OCI-M2 (cell line): Measurements from ENCODE around the gene NDUFB10.
A peak's percentile ranks its signal among the peaks of the same experiment; 100 is the strongest.
"Not testable (repeated sequence)": the region's sequence is repeated elsewhere in the genome, so short reads cannot be mapped to it uniquely, and the experiment has no call there.

Experiments
- DNase-seq: peaks from one replicate; lab custom pipeline; 2025; ENCODE audit not compliant: unreplicated experiment; lab: John Stamatoyannopoulos, UW

Gene NDUFB10

DNA sequence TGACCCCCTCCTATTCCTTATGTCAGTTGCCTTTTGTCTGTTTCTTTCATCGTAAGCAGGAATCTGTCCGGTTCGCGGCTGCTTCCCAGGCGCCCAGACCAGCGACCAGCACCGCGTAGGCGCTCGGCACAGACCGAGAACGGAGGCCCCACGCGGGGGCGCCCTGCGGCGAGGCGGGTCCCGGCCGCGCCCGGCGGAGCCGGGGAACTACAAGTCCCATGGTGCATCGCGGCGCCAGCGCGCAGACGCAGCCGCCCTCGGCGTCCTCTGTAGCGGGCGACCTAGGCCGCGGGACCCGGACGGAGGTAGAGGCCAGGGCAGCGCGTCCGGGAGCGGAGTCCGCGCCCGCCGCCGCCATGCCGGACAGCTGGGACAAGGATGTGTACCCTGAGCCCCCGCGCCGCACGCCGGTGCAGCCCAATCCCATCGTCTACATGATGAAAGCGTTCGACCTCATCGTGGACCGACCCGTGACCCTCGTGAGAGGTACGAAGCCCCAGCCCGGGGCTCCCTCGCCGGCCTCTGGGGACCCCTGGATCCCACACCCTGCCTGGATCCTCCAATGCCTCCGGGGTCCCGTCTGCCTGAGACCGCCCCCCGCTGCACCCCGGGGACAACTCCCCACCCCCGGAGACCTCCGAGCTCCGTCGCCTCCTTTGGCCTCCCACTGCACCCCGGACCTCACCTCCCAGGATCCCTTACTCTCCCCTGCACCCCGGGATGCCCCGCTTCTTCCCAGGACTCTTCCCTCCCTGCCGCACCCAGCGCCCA lies at the start of gene NDUFB10:
Gene NDUFB10 (plus strand): TSS at position 270 of the 771 bp plus-strand sequence. CDS start 87 bp downstream, at position 357.
- DNase-seq, result peak; percentile 26

- no peak for DNase-seq
Observed at GRCh38 chr16:1909561-1910231, 49.6 kb upstream of the NDUFB10 start.

GRCh38 chr16:1911467-1912214 lies 47.7 kb upstream of the NDUFB10 start:
- DNase-seq, result no peak

GRCh38 chr16:1912215-1912543 lies 47.2 kb upstream of the NDUFB10 start:
- no peak for DNase-seq

GRCh38 chr16:1913327-1914083 lies 45.8 kb upstream of the NDUFB10 start:
- DNase-seq, result no peak

DNA sequence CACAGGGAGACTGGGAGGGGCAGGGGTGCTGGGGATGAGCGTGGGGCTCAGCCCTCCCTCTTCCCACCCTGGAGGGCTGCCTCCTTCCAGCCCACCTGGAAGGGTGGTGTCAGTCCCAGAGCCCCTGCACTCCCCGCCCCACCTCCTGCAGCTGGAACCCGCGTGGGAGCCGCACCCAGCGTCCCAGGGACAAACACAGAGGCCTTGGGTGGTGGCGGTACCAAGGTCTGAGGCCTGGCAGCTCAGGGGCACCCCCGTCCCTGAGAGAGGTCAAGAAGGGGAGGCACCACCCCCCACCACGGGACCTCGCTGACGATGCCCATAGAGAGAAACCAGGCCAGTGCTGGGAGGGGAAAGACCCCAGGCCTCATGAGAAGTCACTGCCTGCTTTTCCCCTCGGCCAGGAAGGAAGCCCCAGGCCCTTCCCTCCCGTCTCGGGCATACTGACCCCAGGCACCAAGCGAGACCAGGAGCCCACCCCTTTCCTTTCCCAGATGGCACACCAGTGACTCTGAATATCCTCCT lies 45.2 kb upstream of the NDUFB10 start:
- DNase-seq, result no peak

DNA sequence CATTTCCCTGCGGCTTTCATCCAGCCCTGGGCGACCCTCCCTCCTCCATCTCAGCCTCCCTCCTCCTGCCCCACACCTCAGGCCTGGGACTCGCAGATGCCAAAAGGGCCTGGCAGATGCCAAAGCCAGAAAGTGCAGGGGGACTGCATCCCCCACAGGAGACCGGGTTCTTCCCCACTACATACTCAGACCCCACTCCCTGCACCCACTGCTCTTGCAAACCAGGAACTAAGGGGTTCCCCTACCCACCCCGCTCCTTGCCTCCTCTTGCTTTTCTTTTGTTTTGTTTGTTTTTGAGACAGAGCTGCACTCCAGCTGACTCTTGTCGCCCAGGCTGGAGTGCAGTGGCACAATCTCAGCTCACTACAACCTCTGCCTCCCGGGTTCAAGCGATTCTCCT lies 44.4 kb upstream of the NDUFB10 start:
- DNase-seq, result no peak

DNA sequence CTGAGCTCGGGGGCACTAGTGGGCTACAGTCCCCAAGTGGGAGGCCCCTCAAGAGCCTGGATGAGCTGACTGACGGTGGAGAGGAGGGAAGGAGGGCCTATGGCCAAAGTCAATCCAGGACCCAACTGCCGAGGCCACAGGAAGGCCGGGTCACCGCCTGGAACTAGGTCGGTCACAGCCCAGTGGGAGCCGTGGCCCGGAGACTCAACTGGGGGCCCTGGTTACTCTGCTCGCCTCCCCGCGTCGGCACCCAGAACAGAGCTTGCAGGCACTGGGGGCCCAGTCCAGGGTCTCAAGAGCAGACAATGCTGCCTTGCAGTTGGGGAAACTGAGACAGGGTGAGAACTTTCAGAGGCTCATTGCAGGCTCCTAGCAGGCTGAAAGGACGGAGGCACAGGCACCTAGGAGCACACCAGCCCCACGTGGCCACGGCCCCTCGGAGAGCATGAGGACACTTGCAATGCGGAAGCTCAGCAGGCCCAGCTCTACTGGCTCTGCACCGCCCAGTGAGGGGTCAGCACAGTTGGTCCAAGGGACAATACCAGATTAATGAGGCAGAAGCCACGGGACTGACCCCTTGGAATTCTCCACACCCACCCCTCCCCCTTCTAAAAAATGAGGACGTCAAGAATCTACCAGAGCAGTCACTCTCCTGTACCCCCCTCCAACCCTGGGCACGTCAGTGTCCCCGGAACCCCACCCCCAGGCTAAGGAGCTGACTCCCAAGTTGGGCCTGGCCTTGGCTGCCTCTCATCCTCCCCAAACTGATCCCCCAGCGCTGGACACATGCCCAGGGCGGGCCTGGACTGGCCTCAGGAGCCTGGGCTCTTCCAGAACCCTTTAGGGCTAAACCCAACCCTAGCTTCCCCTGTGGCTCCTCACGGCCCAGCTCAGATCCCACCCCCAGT lies 43.4 kb upstream of the NDUFB10 start:
- DNase-seq, result no peak

DNA sequence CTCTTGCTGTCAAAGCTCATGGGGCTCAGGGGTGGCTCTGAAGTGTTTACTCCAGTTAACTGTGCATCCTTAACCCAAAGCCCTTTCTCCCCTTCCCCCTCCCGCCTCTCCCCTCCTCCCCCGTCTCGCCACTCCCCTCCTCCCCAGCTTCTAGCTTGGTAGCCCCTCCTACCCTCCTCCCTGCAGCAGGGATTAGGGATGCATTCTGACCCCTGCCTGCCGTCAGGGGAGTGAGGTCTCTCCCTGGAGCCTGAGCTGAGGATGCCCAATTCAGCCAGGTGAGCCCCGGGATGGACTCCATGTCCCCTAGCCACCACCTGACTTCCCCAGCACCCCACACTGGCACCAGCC lies 42.7 kb upstream of the NDUFB10 start:
- no peak for DNase-seq

DNA sequence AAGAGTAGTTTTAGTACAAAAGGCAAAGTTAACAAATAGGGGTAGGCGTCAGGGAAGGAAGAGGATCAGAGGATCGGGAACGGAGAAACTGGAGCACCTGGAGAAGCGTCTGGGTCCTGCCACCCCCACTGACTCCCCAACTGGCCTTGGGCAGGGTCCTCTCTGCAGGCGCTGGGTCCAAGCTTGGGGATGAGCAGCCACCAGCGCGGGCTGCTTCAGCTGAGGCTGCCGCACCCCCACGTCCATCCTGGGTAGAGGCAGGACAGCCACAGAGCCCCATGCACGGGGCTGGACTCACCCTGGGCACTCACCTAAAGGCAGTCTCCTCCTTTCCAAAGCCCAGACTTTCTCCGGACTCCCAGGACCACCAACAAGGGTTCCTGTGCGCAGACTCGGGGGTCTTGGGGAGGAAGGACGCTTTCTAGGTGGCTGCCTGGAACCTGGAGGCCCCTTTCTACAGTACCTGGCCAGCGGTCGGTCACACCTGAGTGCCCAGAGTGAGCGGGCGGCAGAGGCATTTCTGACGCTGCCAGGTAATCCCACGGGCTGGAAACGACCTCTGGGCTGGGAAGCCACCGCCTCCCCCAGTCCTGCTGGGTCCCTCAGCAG lies 42.2 kb upstream of the NDUFB10 start:
- no peak for DNase-seq

DNA sequence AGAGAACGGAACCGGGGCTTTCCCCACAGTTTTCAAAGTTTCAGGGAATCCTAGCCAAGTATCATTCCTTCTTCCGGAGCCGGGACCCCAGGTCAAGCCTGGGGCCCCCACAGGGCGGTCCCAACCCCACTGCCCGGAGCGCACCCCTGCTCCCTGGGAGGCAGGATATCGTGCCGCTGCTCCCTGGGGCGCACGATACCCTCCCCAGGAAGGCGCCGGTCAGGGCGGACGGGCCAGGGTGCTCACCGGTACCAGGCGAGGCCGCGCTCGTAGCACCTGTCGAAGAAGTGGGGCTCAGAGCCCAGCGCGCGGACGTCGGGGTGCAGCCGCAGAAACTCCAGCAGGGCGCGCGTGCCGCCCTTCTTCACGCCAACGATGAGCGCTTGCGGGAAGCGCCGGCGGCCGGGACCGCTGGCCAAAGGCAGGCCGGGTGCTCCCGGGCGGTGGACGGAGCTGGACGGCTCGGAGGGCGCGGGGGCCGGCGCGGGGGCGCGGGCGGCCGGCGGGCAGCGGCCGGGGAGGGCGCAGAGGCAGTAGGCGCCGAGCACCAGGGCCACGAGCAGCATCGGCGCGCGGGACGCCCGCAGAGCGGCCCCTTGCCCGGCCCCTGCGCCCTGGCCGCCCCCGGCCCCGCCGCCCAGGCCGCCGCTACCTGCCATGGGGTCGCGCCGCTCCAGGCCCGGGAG lies 41.5 kb upstream of the NDUFB10 start:
- DNase-seq, result no peak

GRCh38 chr16:1918351-1919326 lies 40.7 kb upstream of the NDUFB10 start, which contains the start of gene HS3ST6:
TSS of gene HS3ST6 (minus strand) at chr16:1918415. CDS start at chr16:1918323, 92 bp downstream.
- no peak for DNase-seq

DNA sequence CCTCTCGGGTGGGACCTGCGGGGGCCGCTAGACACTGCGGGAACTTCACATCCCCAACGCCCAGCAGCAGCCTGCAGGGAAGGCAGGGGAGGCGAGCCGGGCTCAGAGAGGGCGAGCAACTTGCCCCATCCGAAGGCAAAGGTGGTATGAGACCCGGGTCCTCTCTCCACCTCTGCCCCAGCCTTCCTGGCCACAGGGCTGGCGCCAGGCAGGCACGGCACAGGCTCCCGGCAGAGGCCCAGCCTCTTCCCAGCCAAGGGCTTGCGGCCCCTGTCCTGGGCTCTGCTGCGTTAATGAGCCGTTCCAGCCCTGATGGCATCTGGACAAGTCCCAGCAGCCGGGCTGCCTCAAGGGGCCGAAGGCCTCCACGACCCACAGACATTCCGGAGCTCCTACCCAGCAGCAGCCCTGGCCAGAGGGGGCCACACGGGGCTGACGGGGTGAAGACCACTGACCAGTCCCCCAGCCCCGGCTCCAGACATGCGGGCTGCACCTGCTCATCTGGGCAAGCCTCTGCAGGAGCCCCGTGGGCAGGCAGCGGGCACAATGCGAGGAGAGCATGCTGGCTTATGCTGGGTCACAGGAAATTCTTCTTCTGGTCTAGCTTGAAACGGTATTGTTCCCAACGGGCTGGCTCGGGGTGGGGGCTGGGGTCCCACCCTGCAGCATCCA lies 39.9 kb upstream of the NDUFB10 start:
- DNase-seq, result no peak

- DNase-seq, result not testable (repeated sequence)
Observed at GRCh38 chr16:1920122-1920521, 39.2 kb upstream of the NDUFB10 start.

- no peak for DNase-seq
Observed at GRCh38 chr16:1920727-1921171, 38.6 kb upstream of the NDUFB10 start.

- no peak for DNase-seq
Observed at GRCh38 chr16:1922357-1922756, 37.0 kb upstream of the NDUFB10 start.
